ENCODE measurements around the gene CSPG4. TPM values are rescaled to one million over a fixed set of nuclear protein-coding genes. Genes with fewer than 3 reads are reported as not detected.
"Not testable (repeated sequence)": the region's sequence is repeated elsewhere in the genome, so short reads cannot be mapped to it uniquely, and the experiment has no call there.

The CSPG4 gene, protein sequence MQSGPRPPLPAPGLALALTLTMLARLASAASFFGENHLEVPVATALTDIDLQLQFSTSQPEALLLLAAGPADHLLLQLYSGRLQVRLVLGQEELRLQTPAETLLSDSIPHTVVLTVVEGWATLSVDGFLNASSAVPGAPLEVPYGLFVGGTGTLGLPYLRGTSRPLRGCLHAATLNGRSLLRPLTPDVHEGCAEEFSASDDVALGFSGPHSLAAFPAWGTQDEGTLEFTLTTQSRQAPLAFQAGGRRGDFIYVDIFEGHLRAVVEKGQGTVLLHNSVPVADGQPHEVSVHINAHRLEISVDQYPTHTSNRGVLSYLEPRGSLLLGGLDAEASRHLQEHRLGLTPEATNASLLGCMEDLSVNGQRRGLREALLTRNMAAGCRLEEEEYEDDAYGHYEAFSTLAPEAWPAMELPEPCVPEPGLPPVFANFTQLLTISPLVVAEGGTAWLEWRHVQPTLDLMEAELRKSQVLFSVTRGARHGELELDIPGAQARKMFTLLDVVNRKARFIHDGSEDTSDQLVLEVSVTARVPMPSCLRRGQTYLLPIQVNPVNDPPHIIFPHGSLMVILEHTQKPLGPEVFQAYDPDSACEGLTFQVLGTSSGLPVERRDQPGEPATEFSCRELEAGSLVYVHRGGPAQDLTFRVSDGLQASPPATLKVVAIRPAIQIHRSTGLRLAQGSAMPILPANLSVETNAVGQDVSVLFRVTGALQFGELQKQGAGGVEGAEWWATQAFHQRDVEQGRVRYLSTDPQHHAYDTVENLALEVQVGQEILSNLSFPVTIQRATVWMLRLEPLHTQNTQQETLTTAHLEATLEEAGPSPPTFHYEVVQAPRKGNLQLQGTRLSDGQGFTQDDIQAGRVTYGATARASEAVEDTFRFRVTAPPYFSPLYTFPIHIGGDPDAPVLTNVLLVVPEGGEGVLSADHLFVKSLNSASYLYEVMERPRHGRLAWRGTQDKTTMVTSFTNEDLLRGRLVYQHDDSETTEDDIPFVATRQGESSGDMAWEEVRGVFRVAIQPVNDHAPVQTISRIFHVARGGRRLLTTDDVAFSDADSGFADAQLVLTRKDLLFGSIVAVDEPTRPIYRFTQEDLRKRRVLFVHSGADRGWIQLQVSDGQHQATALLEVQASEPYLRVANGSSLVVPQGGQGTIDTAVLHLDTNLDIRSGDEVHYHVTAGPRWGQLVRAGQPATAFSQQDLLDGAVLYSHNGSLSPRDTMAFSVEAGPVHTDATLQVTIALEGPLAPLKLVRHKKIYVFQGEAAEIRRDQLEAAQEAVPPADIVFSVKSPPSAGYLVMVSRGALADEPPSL (N-terminal part only)
- total RNA-seq (2021; fragmentation: NEBNext Ultra II Directional; extraction: Animal tissue kit (Norgen Biotek cat#: 25700)), result 100 to 1,000 TPM in 1 of 6 experiments, 10 to 100 TPM in 5; 81.2 to 111 (median 95.7) TPM
- long read RNA-seq, full-length matches to known transcripts, result 2 of 33 reads
- long read RNA-seq, partial matches to known transcripts, result 5 of 33 reads
- long read RNA-seq, other reads (novel, unspliced or antisense), result 26 of 33 reads

DNA sequence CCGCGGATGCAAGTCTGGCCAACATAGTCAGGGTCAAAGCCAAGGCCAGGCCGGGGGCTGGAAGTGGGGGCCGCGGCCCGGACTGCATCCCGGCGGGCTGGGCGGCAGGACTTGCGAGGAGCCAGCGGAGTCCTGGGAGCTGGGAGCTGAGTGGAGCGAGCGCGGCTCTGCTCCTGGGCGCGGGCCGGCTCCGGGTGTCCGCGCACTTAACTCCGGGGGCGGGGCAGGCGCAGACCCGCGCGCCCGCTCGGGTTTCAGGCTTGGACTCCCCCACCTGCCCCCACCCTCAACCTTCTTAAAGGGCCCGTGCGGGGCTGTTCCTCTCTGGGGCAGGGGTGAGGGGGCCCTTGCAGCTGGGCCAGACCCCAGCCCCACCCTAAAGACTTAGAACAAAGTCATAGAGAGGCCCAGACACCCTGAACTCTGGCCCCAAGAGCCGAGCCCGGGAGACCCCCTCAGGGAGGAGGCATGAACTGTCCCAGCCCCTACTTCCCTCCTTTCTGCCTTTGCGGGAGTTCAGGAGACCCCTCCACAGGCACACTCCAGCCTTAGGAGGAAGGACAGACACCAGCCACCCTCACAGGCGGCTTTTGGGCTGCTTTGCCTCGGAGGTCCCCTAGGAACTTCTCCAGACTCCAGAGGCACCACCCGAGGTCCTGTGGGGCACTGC lies at the start of gene CSPG4:
Gene CSPG4, minus strand, starts transcription at position 181 of the 670 bp plus-strand sequence. Its CDS starts 93 bp downstream, at position 88.
- Mint-ChIP-seq H3K9me3 (no peaks in the 10 kb centered on the region), H3K4me3 (peak within 1 kb of the TSS; percentile 92), H3K4me1 (ENCODE audit: low read depth) (peaks cover 46% of the 10 kb centered on the region), H3K36me3 (ENCODE audit: low read depth) (peaks cover 11% of the 10 kb centered on the region), H3K27me3 (ENCODE audit: insufficient read depth) (0 out of 2 replicates have a peak, but pooled peaks cover 4% of the 10 kb centered on the region), H3K27ac (peak within 1 kb of the TSS; percentile 90)
- TF ChIP-seq, protein P1, sequence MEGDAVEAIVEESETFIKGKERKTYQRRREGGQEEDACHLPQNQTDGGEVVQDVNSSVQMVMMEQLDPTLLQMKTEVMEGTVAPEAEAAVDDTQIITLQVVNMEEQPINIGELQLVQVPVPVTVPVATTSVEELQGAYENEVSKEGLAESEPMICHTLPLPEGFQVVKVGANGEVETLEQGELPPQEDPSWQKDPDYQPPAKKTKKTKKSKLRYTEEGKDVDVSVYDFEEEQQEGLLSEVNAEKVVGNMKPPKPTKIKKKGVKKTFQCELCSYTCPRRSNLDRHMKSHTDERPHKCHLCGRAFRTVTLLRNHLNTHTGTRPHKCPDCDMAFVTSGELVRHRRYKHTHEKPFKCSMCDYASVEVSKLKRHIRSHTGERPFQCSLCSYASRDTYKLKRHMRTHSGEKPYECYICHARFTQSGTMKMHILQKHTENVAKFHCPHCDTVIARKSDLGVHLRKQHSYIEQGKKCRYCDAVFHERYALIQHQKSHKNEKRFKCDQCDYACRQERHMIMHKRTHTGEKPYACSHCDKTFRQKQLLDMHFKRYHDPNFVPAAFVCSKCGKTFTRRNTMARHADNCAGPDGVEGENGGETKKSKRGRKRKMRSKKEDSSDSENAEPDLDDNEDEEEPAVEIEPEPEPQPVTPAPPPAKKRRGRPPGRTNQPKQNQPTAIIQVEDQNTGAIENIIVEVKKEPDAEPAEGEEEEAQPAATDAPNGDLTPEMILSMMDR (IDR thresholded peaks at IDR 0.05), result no peak
- DNase-seq, result peak; percentile 35

DNA sequence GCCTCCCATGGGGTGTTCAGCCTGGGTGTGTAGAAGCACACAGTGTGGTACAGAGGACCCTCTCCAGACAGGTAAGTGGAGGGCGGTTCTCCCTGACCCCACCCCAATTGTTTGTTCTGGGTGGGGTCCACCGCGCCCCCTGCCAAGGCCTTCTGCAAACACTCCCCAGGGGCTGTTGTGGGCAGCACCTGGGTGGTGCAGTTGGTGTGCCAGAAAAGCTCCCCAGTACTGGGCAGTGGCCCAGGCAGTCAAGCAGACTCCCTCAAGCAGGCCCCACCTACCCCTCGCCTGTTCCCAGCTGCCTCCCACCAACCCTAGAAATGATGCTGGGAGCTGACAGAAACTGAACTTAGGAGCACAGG lies 49.7 kb upstream of the CSPG4 start:
- peaks cover 24% of the 10 kb centered on the region for H3K4me1 Mint-ChIP-seq (ENCODE audit: low read depth)
- not testable (repeated sequence) for H3K27ac Mint-ChIP-seq

DNA sequence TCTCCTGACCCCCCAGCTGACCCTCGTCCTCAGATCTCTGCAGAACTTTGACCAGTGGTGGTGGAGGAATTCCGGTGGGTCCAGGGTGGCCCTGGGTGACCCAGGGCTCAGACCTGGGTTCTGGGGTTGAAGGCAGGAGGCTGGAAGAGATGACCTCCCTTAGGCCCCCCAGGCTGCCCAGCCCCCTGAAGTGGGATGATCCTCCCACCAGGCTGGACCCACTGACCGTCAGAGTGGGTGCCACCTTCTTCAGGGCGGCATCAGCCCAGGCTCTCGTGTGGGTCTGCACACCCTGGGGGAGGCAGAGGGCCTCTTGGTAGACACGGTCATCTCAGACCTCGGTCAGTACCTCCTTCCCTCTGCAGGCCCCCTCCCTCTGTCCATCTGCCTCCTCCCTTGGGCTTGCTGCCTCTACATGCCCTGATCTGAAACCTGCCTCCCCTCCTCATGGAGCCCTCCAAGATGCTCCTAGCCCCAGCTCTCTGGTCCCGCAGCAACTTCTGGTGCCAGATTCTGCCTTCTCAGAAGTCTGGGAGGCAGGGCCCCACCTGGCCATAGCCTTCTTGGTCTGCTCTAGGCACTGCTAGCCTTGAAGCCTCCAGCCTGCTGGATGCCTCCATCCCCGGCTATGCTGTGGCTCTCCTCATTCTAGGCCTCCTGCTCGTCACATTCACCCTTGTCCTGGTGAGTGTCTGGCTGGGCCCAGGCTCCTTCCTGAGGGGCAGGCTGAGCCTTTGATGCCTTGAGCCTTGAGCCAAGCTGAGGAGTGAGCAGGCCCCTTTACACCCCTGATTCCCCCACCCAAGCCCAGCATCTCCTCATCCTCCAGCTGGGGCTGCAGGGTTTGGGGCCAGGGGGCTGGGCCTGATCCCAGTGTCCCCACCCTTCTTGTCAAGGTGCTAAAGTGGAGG lies 49.1 kb upstream of the CSPG4 start:
- Mint-ChIP-seq H3K27me3 (ENCODE audit: insufficient read depth) (peaks cover 11% of the 10 kb centered on the region), H3K36me3 (ENCODE audit: low read depth) (no peaks in the 10 kb centered on the region), H3K4me1 (ENCODE audit: low read depth) (peaks cover 24% of the 10 kb centered on the region), H3K27ac (no peak overlapping the region), H3K4me3 (no peak overlapping the region), H3K9me3 (no peaks in the 10 kb centered on the region)
- DNase-seq, result no peak
- TF ChIP-seq, protein P1 (IDR thresholded peaks at IDR 0.05), result no peak

More for the DNA sequence above, 49.7 kb upstream of the CSPG4 start:
- H3K36me3 Mint-ChIP-seq (ENCODE audit: low read depth); H3K9me3 Mint-ChIP-seq; H3K4me3 Mint-ChIP-seq; DNase-seq: not testable (repeated sequence)
- H3K27me3 Mint-ChIP-seq (ENCODE audit: insufficient read depth), result peaks cover 11% of the 10 kb centered on the region

DNA sequence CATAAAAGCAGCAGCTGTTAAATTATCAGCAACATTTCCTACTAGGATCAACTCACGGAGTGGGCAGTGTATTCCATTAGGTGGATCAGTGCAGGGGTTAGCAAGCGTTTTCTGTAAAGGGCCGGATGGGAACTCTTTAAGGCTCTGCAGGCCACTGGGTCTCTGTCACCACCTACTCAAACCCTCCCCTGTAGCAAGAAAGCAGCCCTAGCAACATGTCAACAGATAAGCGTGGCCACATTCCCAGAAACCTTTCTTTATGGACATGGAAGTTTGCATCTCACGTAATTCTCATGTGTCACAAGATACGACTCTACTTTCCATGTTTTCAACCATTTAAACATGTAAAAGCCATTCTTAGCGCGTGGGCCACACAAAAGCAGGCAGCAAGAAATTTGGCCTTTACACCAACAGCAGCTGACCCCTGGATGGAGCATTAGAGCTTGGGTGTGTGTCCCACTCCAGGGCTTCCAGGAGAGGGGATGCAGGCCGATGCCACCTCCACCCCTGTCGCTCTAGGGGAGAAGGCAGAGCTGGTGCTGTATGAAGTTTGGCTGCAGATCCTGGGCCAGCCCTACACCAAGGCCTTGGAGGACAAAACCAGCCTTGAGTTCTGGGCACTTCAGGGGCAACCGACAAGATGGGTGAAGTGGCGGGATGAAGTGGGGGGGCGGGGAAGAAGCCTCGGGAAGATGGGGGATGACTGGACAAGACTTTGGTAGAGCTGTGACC lies 48.2 kb upstream of the CSPG4 start:
- Mint-ChIP-seq H3K4me3 (no peak overlapping the region), H3K27ac (no peak overlapping the region), H3K9me3 (no peaks in the 10 kb centered on the region), H3K4me1 (ENCODE audit: low read depth) (peaks cover 24% of the 10 kb centered on the region), H3K27me3 (ENCODE audit: insufficient read depth) (peaks cover 11% of the 10 kb centered on the region), H3K36me3 (ENCODE audit: low read depth) (no peaks in the 10 kb centered on the region)
- DNase-seq, result no peak
- TF ChIP-seq, protein P1 (IDR thresholded peaks at IDR 0.05), result no peak

DNA sequence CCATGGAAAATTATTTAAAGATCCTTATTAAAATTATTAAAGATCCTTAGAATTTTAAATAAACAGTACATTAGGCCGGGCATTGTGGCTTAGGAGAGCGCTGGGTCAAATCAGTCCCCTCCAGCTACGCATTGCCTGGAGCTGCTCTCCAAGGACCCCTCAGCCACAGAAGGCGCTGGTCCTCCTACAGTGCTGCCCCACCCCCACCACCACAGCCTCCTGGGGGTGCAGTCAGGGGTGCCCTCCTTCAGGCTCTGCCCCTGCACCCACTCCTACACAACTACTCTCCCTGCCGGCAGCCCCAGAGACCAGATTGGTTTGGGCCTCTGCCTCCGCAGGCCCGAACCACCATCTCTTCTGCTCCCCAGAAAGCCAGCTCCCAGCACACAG lies 47.5 kb upstream of the CSPG4 start:
- H3K27me3 Mint-ChIP-seq (ENCODE audit: insufficient read depth), result peaks cover 11% of the 10 kb centered on the region
- H3K27ac Mint-ChIP-seq; H3K36me3 Mint-ChIP-seq (ENCODE audit: low read depth); DNase-seq; H3K9me3 Mint-ChIP-seq; H3K4me3 Mint-ChIP-seq: not testable (repeated sequence)
- H3K4me1 Mint-ChIP-seq (ENCODE audit: low read depth), result peaks cover 24% of the 10 kb centered on the region
